CD4-positive, alpha-beta T cell (primary cell): ENCODE measurements around the gene TRIM15. TPM values are rescaled to one million over a fixed set of nuclear protein-coding genes. Genes with fewer than 3 reads are reported as not detected.

Experiments
- ATAC-seq: fragments of 200-7000 bp; cut with Tn5 transposase; one replicate; pipeline ENCODE4 v1.10.0; 2022; ENCODE audit warnings: mild to moderate bottlenecking; ENCODE audit not compliant: poor library complexity
- CTCF ChIA-PET: fragments of 350-600 bp; sonication (Branson Sonifier 250); formaldehyde crosslinking; loops from one replicate; lab custom pipeline; 2021; ENCODE audit warnings: antibody characterized with exemption, inconsistent platforms; lab: Charles Lee
- POLR2A ChIA-PET: fragments of 350-600 bp; sonication (Branson Sonifier 250); formaldehyde crosslinking; loops from one replicate; lab custom pipeline; 2021; ENCODE audit warnings: antibody characterized with exemption, inconsistent platforms; lab: Charles Lee
- DNase-seq, 14 experiments: peaks; one replicate each; pipeline ENCODE4 v3.0.0-alpha.2; 2013 to 2020; ENCODE audit warnings: mixed read lengths in 2 of 14
- H3K27ac ChIP-seq, 2 donors: one replicate each; pipeline versions ENCODE4 v1.5.1 to v1.7.0; 2013; ENCODE audit warnings: low read length in 2 of 2, low read depth in 1 of 2, mild to moderate bottlenecking in 1 of 2
- H3K27me3 ChIP-seq, 2 experiments: 1 replicate in 1 of 2; 2 replicates in 1 of 2; pipeline versions ENCODE4 v1.6.1 to v1.7.0; 2013; ENCODE audit warnings: low read length in 2 of 2, control low read depth in 1 of 2, mild to moderate bottlenecking in 1 of 2, moderate library complexity in 1 of 2; ENCODE audit not compliant: insufficient read depth in 2 of 2, control insufficient read depth in 1 of 2
- H3K36me3 ChIP-seq: one replicate; pipeline ENCODE4 v1.6.1; 2013; ENCODE audit warnings: low read length, control low read depth; ENCODE audit not compliant: insufficient read depth
- H3K4me1 ChIP-seq: one replicate; pipeline ENCODE4 v1.6.1; 2013; ENCODE audit warnings: low read length, control low read depth; ENCODE audit not compliant: insufficient read depth
- H3K4me3 ChIP-seq: one replicate; pipeline ENCODE4 v1.5.1; 2013; ENCODE audit warnings: mild to moderate bottlenecking, low read length, moderate library complexity
- H3K9me3 ChIP-seq, 2 experiments: 1 replicate in 1 of 2; 2 replicates in 1 of 2; pipeline versions ENCODE4 v1.6.1 to v1.7.0; 2013; ENCODE audit warnings: low read length in 2 of 2, mild to moderate bottlenecking in 2 of 2, control low read depth in 1 of 2, moderate library complexity in 1 of 2; ENCODE audit not compliant: control insufficient read depth in 1 of 2, insufficient read depth in 1 of 2
- H3K27ac Mint-ChIP-seq: one replicate; pipeline ENCODE4 v1.8.0; 2020; ENCODE audit warnings: mixed read lengths
- H3K27me3 Mint-ChIP-seq: one replicate; pipeline ENCODE4 v1.8.0; 2021; ENCODE audit warnings: mixed read lengths
- H3K36me3 Mint-ChIP-seq: one replicate; pipeline ENCODE4 v1.8.0; 2021; ENCODE audit warnings: low read depth, mixed read lengths
- H3K4me1 Mint-ChIP-seq: one replicate; pipeline ENCODE4 v1.8.0; 2021; ENCODE audit warnings: low read depth, mixed read lengths
- H3K4me3 Mint-ChIP-seq: one replicate; pipeline ENCODE4 v1.8.0; 2020; ENCODE audit warnings: mild to moderate bottlenecking, mixed read lengths
- H3K9me3 Mint-ChIP-seq: one replicate; pipeline ENCODE4 v1.8.0; 2020; ENCODE audit warnings: mixed read lengths
- intact Hi-C, 2 experiments: fragments of 100-400 bp; cut with DNase I in 1 of 2; cut with micrococcal nuclease in 1 of 2; formaldehyde crosslinking; loops; one replicate each; pipeline versions ENCODE4 v1.15.1 to v1.9.0; 2023 to 2025; cut with DNase I, micrococcal nuclease
- total RNA-seq, 174 experiments: library from RNA in 2 of 174; stranded (reverse) in 2 of 174; gene quantifications; one replicate each; pipeline ENCODE4 v1.2.3 and lab custom pipeline; 2021 to 2026
- TF ChIP-seq, protein P1 (sequence below): fragments of 200-600 bp; IDR thresholded peaks from one replicate; pipeline ENCODE4 v1.8.0; 2022; ENCODE audit warnings: antibody characterized with exemption, mild to moderate bottlenecking

TRIM15 gene
- total RNA-seq, 2 experiments from 2014 or later = not detected

DNA sequence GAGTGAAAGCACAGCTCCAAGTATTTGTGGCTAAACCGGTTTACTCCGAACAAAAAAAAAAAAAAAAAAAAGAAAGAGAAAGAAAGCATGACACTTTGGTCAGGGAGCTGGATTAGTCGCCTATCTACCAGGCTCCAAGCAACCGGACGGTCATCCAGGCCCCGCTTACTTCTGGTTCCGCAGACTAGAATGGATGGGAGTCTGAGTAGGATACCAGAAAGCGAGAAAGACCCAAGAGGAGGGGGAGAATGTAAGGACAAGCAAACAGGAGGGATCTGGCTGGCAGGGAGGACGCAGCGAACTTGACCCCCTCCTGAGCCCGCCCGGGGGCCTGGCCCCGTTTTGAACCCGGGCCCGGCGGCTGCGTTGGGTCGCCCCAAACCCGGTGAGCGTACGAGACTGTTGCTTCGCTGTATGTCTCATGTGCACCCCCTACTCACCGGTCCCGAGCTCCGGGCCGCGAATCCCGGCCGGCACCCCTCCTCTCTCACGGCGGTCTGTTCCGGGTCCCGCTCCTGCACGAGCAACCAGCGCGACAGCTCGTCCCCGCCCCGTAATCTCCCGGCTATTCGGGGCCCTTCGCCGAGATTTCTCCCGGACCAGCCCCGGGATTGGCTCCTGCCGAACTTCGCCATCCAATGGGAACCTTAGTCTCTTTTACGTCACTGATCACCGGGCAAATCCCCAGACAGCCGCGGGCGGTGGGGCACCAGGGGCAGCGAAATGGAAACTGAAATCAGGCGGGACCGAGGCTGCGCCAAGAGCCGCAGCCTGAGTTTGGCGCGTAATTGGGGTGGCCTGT is 49.7 kb downstream of the TRIM15 start, which contains the start of gene TRIM26:
Gene TRIM26, minus strand, starts transcription at position 542 of the 802 bp plus-strand sequence. CDS start 14,303 bp downstream, outside the sequence.
- peaks cover 39% of the 10 kb centered on the region for H3K4me1 ChIP-seq
- H3K4me1 Mint-ChIP-seq = peaks cover 55% of the 10 kb centered on the region
- H3K27ac ChIP-seq = peak within 1 kb of the TSS; percentile 98 to 99

DNA sequence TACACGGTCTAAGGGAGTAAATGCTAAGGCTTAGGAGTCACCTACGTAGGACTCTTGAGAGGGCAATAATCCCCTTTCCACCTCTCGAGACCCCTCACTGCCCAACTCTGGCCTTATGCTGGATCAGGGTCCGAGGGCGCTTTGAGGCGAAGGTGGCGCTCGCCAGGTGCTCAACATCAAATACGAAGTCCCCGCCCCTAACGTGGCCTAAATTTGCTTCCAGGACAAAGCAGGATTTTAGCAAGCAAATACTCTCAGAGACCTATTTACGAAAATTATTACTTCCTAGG is 50.3 kb downstream of the TRIM15 start:
- no peak for ATAC-seq
- Histone ChIP-seq H3K36me3 (no peaks in the 10 kb centered on the region), H3K27ac (peak overlapping the region; percentile 98 to 99), H3K4me3 (peak overlapping the region; percentile 90), H3K9me3 (no peaks in the 10 kb centered on the region), H3K27me3 (no peaks in the 10 kb centered on the region), H3K4me1 (peaks cover 37% of the 10 kb centered on the region)
- TF ChIP-seq, protein P1, sequence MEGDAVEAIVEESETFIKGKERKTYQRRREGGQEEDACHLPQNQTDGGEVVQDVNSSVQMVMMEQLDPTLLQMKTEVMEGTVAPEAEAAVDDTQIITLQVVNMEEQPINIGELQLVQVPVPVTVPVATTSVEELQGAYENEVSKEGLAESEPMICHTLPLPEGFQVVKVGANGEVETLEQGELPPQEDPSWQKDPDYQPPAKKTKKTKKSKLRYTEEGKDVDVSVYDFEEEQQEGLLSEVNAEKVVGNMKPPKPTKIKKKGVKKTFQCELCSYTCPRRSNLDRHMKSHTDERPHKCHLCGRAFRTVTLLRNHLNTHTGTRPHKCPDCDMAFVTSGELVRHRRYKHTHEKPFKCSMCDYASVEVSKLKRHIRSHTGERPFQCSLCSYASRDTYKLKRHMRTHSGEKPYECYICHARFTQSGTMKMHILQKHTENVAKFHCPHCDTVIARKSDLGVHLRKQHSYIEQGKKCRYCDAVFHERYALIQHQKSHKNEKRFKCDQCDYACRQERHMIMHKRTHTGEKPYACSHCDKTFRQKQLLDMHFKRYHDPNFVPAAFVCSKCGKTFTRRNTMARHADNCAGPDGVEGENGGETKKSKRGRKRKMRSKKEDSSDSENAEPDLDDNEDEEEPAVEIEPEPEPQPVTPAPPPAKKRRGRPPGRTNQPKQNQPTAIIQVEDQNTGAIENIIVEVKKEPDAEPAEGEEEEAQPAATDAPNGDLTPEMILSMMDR = no peak
- no peaks in the 10 kb centered on the region for H3K9me3 Mint-ChIP-seq
- POLR2A ChIA-PET = interaction anchor here (0.7 to 3.4 kb wide), 30 partner anchors 8 to 564 kb away, joined by 3 to 61 read pairs (median 4); partner anchors contain the start of genes ABCF1, MDC1, PPP1R11 and RPP21
- peak overlapping the region; percentile 96 for H3K4me3 Mint-ChIP-seq
- peak overlapping the region; percentile 100 for H3K27ac Mint-ChIP-seq
- peaks cover 51% of the 10 kb centered on the region for H3K4me1 Mint-ChIP-seq
- H3K36me3 Mint-ChIP-seq = peaks cover 18% of the 10 kb centered on the region
- CTCF ChIA-PET = no interaction called here
- intact Hi-C loops = loop anchor here (1.0 to 10.0 kb wide), 6 partner anchors 113 to 1981 kb away; partner anchors contain the start of genes ABCF1 (in 1 of the 2), GPSM3 (in 1 of the 2), PBX2 (in 1 of the 2) and PPP1R11 (in 1 of the 2)
- DNase-seq = no peak
- no peaks in the 10 kb centered on the region for H3K27me3 Mint-ChIP-seq

More for the DNA sequence above, 49.7 kb downstream of the TRIM15 start, which contains the start of gene TRIM26:
- peak; percentile 92 to 99 (median 95) for DNase-seq
- CTCF ChIA-PET = no interaction called here
- Mint-ChIP-seq H3K9me3 (no peaks in the 10 kb centered on the region), H3K27ac (peak within 1 kb of the TSS; percentile 100), H3K27me3 (no peaks in the 10 kb centered on the region), H3K36me3 (peaks cover 18% of the 10 kb centered on the region), H3K4me3 (peak within 1 kb of the TSS; percentile 96)
- intact Hi-C loops = loop anchor here (1.0 to 10.0 kb wide), 6 partner anchors 114 to 1982 kb away; partner anchors contain the start of genes ABCF1 (in 1 of the 2), GPSM3 (in 1 of the 2), PBX2 (in 1 of the 2) and PPP1R11 (in 1 of the 2)
- Histone ChIP-seq H3K27me3 (no peaks in the 10 kb centered on the region), H3K36me3 (peaks cover 2% of the 10 kb centered on the region), H3K9me3 (no peaks in the 10 kb centered on the region), H3K4me3 (peak within 1 kb of the TSS; percentile 90)
- POLR2A ChIA-PET = interaction anchor here (0.6 to 3.4 kb wide), 32 partner anchors 8 to 1958 kb away, joined by 3 to 61 read pairs (median 4); partner anchors contain the start of genes ABCF1, MDC1, MRPS18B and PPP1R10
- TF ChIP-seq, protein P1 = no peak
- peak; percentile 86 for ATAC-seq

DNA sequence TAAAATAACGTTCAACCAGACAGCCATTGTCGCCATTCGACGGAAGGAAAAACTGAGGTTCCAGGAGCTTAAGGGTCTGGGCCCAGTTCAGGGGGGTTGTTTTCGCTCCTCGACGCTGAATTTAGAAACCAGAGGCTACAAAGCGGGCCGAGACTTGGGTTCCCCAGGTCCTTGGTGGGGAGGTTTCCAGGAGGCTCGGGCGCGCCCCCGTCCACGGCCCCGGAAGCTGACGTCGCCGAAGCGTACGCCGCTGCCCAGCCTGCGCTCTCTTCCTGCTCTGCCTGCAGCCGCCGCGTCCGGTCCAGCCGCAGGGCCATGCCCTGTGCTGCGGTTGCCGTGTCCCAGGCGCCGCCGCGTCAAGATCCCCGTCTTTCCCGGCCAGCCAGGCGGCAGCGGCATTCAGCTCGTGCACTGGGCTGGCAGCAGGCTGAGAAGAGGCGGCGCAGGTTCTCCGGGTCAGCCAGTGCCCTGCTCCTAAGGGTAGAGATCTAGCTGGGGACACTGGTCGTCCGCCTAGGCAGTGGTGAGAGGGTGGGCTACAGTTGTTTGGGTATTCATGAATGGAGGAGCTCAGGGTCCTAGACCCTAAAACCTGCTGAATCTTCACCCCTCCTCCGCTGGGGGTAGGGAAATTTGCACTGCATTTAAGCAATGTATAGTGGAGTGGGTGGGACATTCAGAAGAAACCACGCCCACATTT is 50.8 kb downstream of the TRIM15 start:
- H3K27ac ChIP-seq = peak overlapping the region; percentile 98 to 99
- TF ChIP-seq, protein P1 = no peak
- ATAC-seq (peak; percentile 49), DNase-seq (peak; percentile 50 to 91 (median 70))
- H3K4me1 ChIP-seq = peaks cover 37% of the 10 kb centered on the region
- Mint-ChIP-seq H3K27ac (peak overlapping the region; percentile 100), H3K4me1 (peaks cover 49% of the 10 kb centered on the region), H3K36me3 (peaks cover 18% of the 10 kb centered on the region), H3K27me3 (no peaks in the 10 kb centered on the region), H3K4me3 (peak overlapping the region; percentile 96), H3K9me3 (no peaks in the 10 kb centered on the region)
- H3K9me3 ChIP-seq = no peaks in the 10 kb centered on the region
- no peaks in the 10 kb centered on the region for H3K27me3 ChIP-seq
- peak overlapping the region; percentile 90 for H3K4me3 ChIP-seq
- POLR2A ChIA-PET = interaction anchor here (0.5 to 3.4 kb wide), 22 partner anchors 9 to 564 kb away, joined by 3 to 61 read pairs (median 4); partner anchors contain the start of genes PPP1R11, PRR3, RPP21 and TRIM39
- intact Hi-C loops = loop anchor here (1.0 to 10.0 kb wide), 7 partner anchors 45 to 1981 kb away; partner anchors contain the start of genes ABCF1 (in 1 of the 2), GPSM3 (in 1 of the 2), PBX2 (in 1 of the 2) and PPP1R11 (in 1 of the 2)
- CTCF ChIA-PET = interaction anchor here (0.6 kb wide), 1 partner anchor 27 kb away, joined by 3 read pairs; no protein-coding TSS in a partner anchor
- no peaks in the 10 kb centered on the region for H3K36me3 ChIP-seq
